T-cell (primary cell): ENCODE data around the gene DRD2. TPM values are rescaled to one million over a fixed set of nuclear protein-coding genes. Genes with fewer than 3 reads are reported as not detected.

Experiments used
- ATAC-seq, 4 experiments: fragments of 200-7000 bp in 3 of 4; fragments of 150-1000 bp in 1 of 4; cut with Tn5 transposase; replicated peaks in 1 of 4; 1 replicate in 3 of 4; 2 replicates in 1 of 4; pipeline ENCODE4 v1.10.0; 2021; ENCODE audit warnings: moderate library complexity in 3 of 4, mild to moderate bottlenecking in 2 of 4, moderate number of reproducible peaks in 1 of 4
- CTCF ChIA-PET, 2 donors: fragments of 300-600 bp; sonication (Branson Sonifier 250); formaldehyde crosslinking; loops; one replicate each; lab custom pipeline; 2022; ENCODE audit warnings: antibody characterized with exemption in 2 of 2; lab: Charles Lee
- POLR2A ChIA-PET, 2 donors: fragments of 300-600 bp; sonication (Branson Sonifier 250); formaldehyde crosslinking; loops; one replicate each; lab custom pipeline; 2022; ENCODE audit warnings: antibody characterized with exemption in 2 of 2; lab: Charles Lee
- DNase-seq, 35 experiments: peaks; one replicate each; pipeline versions ENCODE4 v3.0.0 to v3.0.0-alpha.2; 2013 to 2023
- H3K27ac ChIP-seq: one replicate; pipeline ENCODE4 v1.5.1; 2013; ENCODE audit warnings: low read length
- H3K27me3 ChIP-seq, 2 experiments: replicated peaks in 1 of 2; 1 replicate in 1 of 2; 2 replicates in 1 of 2; pipeline versions ENCODE4 v1.6.1 to v1.7.0; 2013; ENCODE audit warnings: low read length in 1 of 2, mixed read lengths in 1 of 2; ENCODE audit not compliant: control insufficient read depth in 2 of 2, insufficient read depth in 2 of 2; ENCODE audit errors: extremely low read depth in 1 of 2
- H3K36me3 ChIP-seq, 2 donors: 1 replicate in 1 of 2; 2 replicates in 1 of 2; pipeline versions ENCODE4 v1.6.1 to v1.7.0; 2013; ENCODE audit warnings: low read length in 1 of 2; ENCODE audit not compliant: control insufficient read depth in 2 of 2, insufficient read depth in 1 of 2; ENCODE audit errors: extremely low read depth in 1 of 2
- H3K4me1 ChIP-seq, 2 experiments: 1 replicate in 1 of 2; 2 replicates in 1 of 2; pipeline versions ENCODE4 v1.6.1 to v1.7.0; 2013; ENCODE audit warnings: low read length in 2 of 2, mixed read lengths in 1 of 2; ENCODE audit not compliant: insufficient read depth in 2 of 2, control insufficient read depth in 1 of 2; ENCODE audit errors: extremely low read depth in 1 of 2
- H3K4me3 ChIP-seq, 2 donors: 1 replicate in 1 of 2; 2 replicates in 1 of 2; pipeline versions ENCODE4 v1.5.1 to v1.7.0; 2013; ENCODE audit warnings: mild to moderate bottlenecking in 2 of 2, low read length in 1 of 2, moderate library complexity in 1 of 2; ENCODE audit not compliant: control insufficient read depth in 1 of 2; ENCODE audit errors: extremely low read depth in 1 of 2
- H3K9me3 ChIP-seq: 2 replicates; pipeline ENCODE4 v1.7.0; 2013
- H3K27ac Mint-ChIP-seq, 2 donors: one replicate each; pipeline ENCODE4 v1.8.0; 2020 to 2021; ENCODE audit warnings: mild to moderate bottlenecking in 2 of 2, mixed read lengths in 2 of 2
- H3K27me3 Mint-ChIP-seq, 2 donors: one replicate each; pipeline ENCODE4 v1.8.0; 2021 to 2022; ENCODE audit warnings: mixed read lengths in 2 of 2
- H3K36me3 Mint-ChIP-seq: one replicate; pipeline ENCODE4 v1.8.0; 2021; ENCODE audit warnings: mixed read lengths
- H3K4me1 Mint-ChIP-seq, 3 donors: one replicate each; pipeline ENCODE4 v1.8.0; 2020 to 2022; ENCODE audit warnings: mixed read lengths in 3 of 3, mild to moderate bottlenecking in 1 of 3
- H3K4me3 Mint-ChIP-seq, 3 donors: one replicate each; pipeline ENCODE4 v1.8.0; 2020 to 2022; ENCODE audit warnings: mild to moderate bottlenecking in 3 of 3, mixed read lengths in 3 of 3, moderate library complexity in 3 of 3
- H3K9me3 Mint-ChIP-seq, 3 donors: one replicate each; pipeline ENCODE4 v1.8.0; 2020 to 2022; ENCODE audit warnings: mixed read lengths in 3 of 3
- WGBS: methylation state at CpG from one replicate; pipeline ENCODE4 v1.1.5; 2013; ENCODE audit warnings: missing lambda C conversion rate; ENCODE audit not compliant: insufficient coverage; 5-methylcytosine and 5-hydroxymethylcytosine counted together
- total RNA-seq, 35 experiments: library from RNA in 6 of 35; stranded (reverse) in 6 of 35; fragments of 120-200 nt in 1 of 35; gene quantifications; one replicate each; pipeline versions ENCODE4 v1.2.1 to v1.2.4 and lab custom pipeline; 2013 to 2026

DRD2 gene
- total RNA-seq, 5 donors from 2014 or later (not counting 1 experiment from before 2014, with no cell fraction given), result not detected

DNA sequence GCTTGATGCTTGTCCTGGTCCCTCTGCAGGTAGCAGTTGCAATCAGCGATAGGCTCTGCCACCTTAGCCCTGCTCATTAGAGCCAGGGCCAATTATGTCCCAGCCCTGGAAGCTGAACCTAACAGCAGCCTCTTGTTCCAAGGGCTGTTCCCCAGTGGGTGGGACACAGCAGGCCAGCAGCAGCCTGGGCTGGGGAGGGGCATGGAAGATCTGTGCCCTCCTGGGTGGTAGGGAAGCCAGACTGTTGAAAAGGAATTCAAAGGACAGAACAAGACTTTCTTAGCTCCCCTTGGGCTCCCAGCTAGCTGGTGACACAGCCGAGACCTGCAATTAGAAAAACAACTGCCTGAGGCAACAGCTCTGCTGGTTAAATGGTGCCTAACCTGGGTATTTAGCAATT, 17.4 kb downstream of the DRD2 start:
- Mint-ChIP-seq H3K4me1 (no peaks in the 10 kb centered on the region), H3K27ac (no peak overlapping the region), H3K36me3 (no peaks in the 10 kb centered on the region), H3K4me3 (no peak overlapping the region), H3K27me3 (peaks cover 10 to 22% of the 10 kb centered on the region in 2 donors), H3K9me3 (no peaks in the 10 kb centered on the region)
- peaks cover 0 to 17% of the 10 kb centered on the region in 2 experiments for H3K27me3 ChIP-seq
- POLR2A ChIA-PET, result no interaction called here
- H3K27ac ChIP-seq, result no peak overlapping the region
- 17% methylated on average over 1 of the region's 2 CpGs for WGBS
- no peaks in the 10 kb centered on the region for H3K36me3 ChIP-seq
- H3K9me3 ChIP-seq, result no peaks in the 10 kb centered on the region
- DNase-seq (no peak), ATAC-seq (no peak)
- H3K4me3 ChIP-seq, result no peak overlapping the region
- H3K4me1 ChIP-seq, result no peaks in the 10 kb centered on the region
- CTCF ChIA-PET, result interaction anchor here in 1 of 2 donors (1.0 kb wide), 1 partner anchor 9 kb away, joined by 4 read pairs; no protein-coding TSS in a partner anchor

DNA sequence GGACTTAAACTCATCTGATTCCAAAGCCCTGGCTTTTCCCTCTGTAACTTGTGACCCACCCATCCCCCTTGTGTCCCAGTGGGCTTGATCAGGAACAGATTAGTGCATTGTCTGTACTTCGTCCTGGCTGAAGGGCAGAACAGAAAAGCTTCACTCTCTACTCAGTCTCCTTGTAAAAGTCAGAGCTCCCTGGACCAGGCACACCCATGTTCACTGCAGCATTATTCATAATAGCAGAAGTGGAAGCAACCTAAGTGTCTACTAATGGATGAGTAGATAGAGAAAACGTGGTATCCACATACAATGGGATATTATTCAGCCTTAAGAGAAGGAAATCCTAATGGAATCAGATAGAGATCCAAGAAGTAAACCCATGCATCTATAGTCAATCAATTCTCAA, 20.7 kb downstream of the DRD2 start:
- Mint-ChIP-seq H3K9me3 (no peaks in the 10 kb centered on the region), H3K4me3 (no peak overlapping the region), H3K27ac (no peak overlapping the region), H3K4me1 (no peaks in the 10 kb centered on the region), H3K27me3 (peaks cover 7 to 15% of the 10 kb centered on the region in 2 donors), H3K36me3 (no peaks in the 10 kb centered on the region)
- Histone ChIP-seq H3K9me3 (no peaks in the 10 kb centered on the region), H3K36me3 (no peaks in the 10 kb centered on the region), H3K4me3 (no peak overlapping the region), H3K27me3 (peaks cover 0 to 7% of the 10 kb centered on the region in 2 experiments), H3K27ac (no peak overlapping the region), H3K4me1 (no peaks in the 10 kb centered on the region)
- ChIA-PET CTCF (no interaction called here), POLR2A (no interaction called here)
- no CpG with 5 or more reads among the region's 2 CpGs for WGBS
- DNase-seq (no peak), ATAC-seq (no peak)

DNA sequence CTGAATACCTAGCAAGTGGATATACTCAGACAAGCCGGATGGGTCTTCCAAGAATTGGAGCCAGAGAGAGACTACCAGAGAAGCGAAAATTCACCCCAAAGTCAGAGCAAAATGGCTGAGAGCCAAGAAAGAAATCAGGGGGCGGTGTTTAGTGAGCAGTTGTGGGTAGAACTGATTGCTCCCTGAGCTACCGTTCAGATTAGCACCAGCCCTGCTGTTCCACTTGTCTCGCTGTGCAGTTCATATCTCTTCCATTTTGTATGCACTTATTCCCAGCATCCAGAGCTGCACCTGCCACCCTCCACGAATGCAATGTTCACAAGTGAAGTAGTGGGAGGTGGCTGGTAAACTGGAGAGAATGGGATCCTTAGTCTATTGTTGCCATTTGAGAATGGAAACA, 25.5 kb downstream of the DRD2 start:
- H3K4me3 Mint-ChIP-seq, result no peak overlapping the region
- no peak for ATAC-seq
- no CpG with 5 or more reads among the region's 6 CpGs for WGBS
- H3K27me3 Mint-ChIP-seq, result peaks cover 10 to 17% of the 10 kb centered on the region in 2 donors
- no peak overlapping the region for H3K4me3 ChIP-seq
- no peaks in the 10 kb centered on the region for H3K9me3 ChIP-seq
- no peak overlapping the region for H3K27ac ChIP-seq
- H3K27ac Mint-ChIP-seq, result no peak overlapping the region
- CTCF ChIA-PET, result no interaction called here
- H3K9me3 Mint-ChIP-seq, result no peaks in the 10 kb centered on the region
- H3K4me1 Mint-ChIP-seq, result no peaks in the 10 kb centered on the region
- H3K36me3 ChIP-seq, result no peaks in the 10 kb centered on the region
- H3K27me3 ChIP-seq, result peaks cover 0 to 16% of the 10 kb centered on the region in 2 experiments
- no peaks in the 10 kb centered on the region for H3K4me1 ChIP-seq
- DNase-seq, result no peak
- POLR2A ChIA-PET, result no interaction called here
- H3K36me3 Mint-ChIP-seq, result no peaks in the 10 kb centered on the region

DNA sequence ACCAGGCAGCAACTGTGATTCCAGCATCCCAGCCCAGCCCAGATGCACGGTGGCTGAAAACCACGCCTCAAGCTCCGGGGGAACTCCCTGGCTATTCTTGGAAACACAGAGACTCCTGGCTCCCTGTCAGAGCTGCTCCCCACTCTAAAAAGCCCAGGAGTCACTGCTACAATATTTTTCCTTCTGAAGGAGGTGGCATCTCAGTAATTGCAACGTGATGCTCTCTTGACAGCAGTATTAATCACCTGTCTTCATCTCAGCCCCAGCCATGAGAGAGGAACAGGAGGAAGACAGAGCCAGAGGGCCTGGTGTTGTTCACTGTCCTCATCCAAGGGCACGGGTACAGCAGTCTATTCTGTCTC, 26.9 kb downstream of the DRD2 start:
- H3K9me3 Mint-ChIP-seq, result no peaks in the 10 kb centered on the region
- 74% methylated on average over 4 of the region's 5 CpGs for WGBS

DNA sequence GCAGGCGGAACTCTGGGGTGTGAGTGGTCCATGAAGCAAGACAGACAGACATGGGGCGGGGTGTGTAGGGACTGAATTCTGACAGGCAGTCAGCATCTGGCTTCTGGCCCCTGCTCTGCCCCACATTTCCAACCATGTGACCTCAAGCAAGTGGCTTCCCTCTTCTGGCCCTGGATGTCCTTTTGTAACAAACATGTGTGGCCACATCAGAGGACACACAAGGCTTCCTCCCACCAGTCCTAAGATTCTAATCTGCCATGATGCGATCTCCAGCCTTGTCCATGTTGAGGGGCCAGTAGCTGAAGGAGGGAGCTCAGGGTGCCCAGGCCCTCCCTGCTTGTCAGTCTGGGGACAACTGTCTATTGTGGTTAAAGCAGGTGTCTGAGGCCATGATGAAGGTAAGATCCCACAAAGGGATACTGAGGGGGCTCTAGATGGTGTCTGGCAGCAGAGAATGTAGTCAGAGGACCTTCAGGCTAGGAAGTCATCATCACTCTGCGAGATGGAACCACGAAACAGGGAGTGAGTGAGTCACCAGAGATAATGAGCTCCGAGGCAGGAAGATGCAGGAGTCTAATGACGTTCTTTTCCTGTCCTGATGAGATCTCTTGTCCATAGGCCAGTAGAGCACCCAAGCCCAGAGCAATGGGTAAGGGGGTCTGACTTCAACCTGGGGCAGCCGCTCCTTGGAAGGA, 27.4 kb downstream of the DRD2 start:
- Histone ChIP-seq H3K4me1 (no peaks in the 10 kb centered on the region), H3K9me3 (no peaks in the 10 kb centered on the region), H3K27me3 (peaks cover 0 to 16% of the 10 kb centered on the region in 2 experiments), H3K27ac (no peak overlapping the region), H3K36me3 (no peaks in the 10 kb centered on the region), H3K4me3 (no peak overlapping the region)
- ChIA-PET POLR2A (no interaction called here), CTCF (no interaction called here)
- 49% methylated on average over 6 of the region's 8 CpGs for WGBS
- H3K4me1 Mint-ChIP-seq, result no peaks in the 10 kb centered on the region
- DNase-seq, result no peak
- no peaks in the 10 kb centered on the region for H3K9me3 Mint-ChIP-seq
- H3K27ac Mint-ChIP-seq, result no peak overlapping the region
- H3K4me3 Mint-ChIP-seq, result no peak overlapping the region
- H3K36me3 Mint-ChIP-seq, result no peaks in the 10 kb centered on the region
- H3K27me3 Mint-ChIP-seq, result peaks cover 11 to 17% of the 10 kb centered on the region in 2 donors
- ATAC-seq, result no peak

More for the DNA sequence above, 26.9 kb downstream of the DRD2 start:
- no peaks in the 10 kb centered on the region for H3K36me3 Mint-ChIP-seq
- Histone ChIP-seq H3K4me1 (no peaks in the 10 kb centered on the region), H3K27ac (no peak overlapping the region), H3K36me3 (no peaks in the 10 kb centered on the region), H3K27me3 (peaks cover 0 to 16% of the 10 kb centered on the region in 2 experiments), H3K4me3 (no peak overlapping the region), H3K9me3 (no peaks in the 10 kb centered on the region)
- ChIA-PET POLR2A (no interaction called here), CTCF (no interaction called here)
- no peak overlapping the region for H3K27ac Mint-ChIP-seq
- ATAC-seq, result no peak
- no peak overlapping the region for H3K4me3 Mint-ChIP-seq
- H3K27me3 Mint-ChIP-seq, result peaks cover 14 to 18% of the 10 kb centered on the region in 2 donors
- no peaks in the 10 kb centered on the region for H3K4me1 Mint-ChIP-seq
- DNase-seq, result no peak

DNA sequence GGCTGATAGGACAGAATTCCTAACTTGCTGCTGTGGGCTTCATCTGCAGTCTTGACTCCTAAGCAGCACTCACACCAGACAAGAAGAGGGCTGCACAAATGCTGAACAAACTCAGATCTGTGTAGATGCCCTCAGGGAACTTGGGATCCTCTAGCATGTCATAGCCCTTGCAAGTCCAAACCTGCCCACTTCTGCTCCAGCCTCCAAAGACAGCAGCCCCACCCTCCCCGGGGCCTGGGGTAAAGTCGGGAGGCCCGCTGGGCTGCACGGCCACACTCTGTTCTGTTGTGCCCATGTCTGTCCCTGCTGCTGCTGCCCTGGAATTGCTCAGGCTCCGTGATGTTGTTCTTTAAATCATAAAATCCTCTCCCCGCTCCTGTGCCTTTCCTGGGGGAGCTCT, 28.3 kb downstream of the DRD2 start:
- Histone ChIP-seq H3K4me3 (no peak overlapping the region), H3K27me3 (peaks cover 0 to 15% of the 10 kb centered on the region in 2 experiments), H3K4me1 (no peaks in the 10 kb centered on the region), H3K27ac (no peak overlapping the region), H3K36me3 (no peaks in the 10 kb centered on the region), H3K9me3 (no peaks in the 10 kb centered on the region)
- H3K9me3 Mint-ChIP-seq, result no peaks in the 10 kb centered on the region
- 89% methylated on average over 4 of the region's 6 CpGs for WGBS
- no peaks in the 10 kb centered on the region for H3K36me3 Mint-ChIP-seq
- ChIA-PET POLR2A (no interaction called here), CTCF (no interaction called here)
- no peak for ATAC-seq
- H3K4me3 Mint-ChIP-seq, result no peak overlapping the region
- no peaks in the 10 kb centered on the region for H3K4me1 Mint-ChIP-seq
- no peak for DNase-seq
- peaks cover 14 to 17% of the 10 kb centered on the region in 2 donors for H3K27me3 Mint-ChIP-seq
- no peak overlapping the region for H3K27ac Mint-ChIP-seq
